GM10266 (cell line): ENCODE results near the gene ZCCHC18.
A peak's percentile ranks its signal among the peaks of the same experiment; 100 is the strongest.
"Not testable (repeated sequence)": the region's sequence is repeated elsewhere in the genome, so short reads cannot be mapped to it uniquely, and the experiment has no call there.

Source experiments
- DNase-seq: peaks from one replicate; pipeline ENCODE4 v3.0.0; 2012; ENCODE audit errors: extremely low spot score
- TF ChIP-seq, protein P1 (sequence below): IDR thresholded peaks from 2 replicates; pipeline ENCODE4 v1.5.1; 2012; ENCODE audit warnings: mild to moderate bottlenecking, low read depth; ENCODE audit not compliant: control insufficient read depth, insufficient read depth; ENCODE audit errors: missing control alignments

ZCCHC18 gene

DNA sequence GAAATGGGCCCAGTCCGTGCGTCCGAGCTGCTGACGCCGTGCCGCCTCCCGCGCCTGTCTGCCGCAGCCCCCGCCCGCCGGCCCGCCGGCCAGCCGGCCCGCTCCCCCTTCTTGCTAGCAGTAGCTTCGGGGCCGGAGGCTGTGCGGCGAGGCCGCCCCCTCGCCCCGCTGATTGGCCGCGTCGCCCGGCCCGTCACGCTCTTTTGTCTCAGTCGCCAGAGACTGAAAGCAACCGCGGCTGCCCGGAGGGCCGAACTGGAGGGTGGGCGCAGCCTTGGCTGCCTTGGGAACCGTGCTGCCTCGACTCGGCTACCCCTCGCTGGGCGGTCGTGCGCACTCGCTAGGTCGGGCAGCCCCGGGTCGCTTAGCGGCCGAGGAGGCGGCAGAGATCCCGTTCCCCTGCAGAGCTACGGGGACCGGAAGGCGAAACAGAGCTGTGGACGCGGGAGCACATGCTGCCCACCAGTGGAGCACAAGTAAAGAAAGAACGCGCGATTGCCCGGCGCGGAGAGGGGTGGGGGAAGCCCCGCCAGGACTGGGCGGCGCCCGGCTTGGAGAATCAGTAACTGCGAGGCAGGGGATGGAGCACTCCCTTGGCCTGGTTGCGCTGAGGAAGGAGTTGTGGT, at the start of gene ZCCHC18:
TSS of gene ZCCHC18 (plus strand) at position 198 of the 626 bp plus-strand sequence. CDS start 1,589 bp downstream, outside the sequence.
- DNase-seq, result peak; percentile 61
- TF ChIP-seq, protein P1, sequence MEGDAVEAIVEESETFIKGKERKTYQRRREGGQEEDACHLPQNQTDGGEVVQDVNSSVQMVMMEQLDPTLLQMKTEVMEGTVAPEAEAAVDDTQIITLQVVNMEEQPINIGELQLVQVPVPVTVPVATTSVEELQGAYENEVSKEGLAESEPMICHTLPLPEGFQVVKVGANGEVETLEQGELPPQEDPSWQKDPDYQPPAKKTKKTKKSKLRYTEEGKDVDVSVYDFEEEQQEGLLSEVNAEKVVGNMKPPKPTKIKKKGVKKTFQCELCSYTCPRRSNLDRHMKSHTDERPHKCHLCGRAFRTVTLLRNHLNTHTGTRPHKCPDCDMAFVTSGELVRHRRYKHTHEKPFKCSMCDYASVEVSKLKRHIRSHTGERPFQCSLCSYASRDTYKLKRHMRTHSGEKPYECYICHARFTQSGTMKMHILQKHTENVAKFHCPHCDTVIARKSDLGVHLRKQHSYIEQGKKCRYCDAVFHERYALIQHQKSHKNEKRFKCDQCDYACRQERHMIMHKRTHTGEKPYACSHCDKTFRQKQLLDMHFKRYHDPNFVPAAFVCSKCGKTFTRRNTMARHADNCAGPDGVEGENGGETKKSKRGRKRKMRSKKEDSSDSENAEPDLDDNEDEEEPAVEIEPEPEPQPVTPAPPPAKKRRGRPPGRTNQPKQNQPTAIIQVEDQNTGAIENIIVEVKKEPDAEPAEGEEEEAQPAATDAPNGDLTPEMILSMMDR, result no peak

DNA sequence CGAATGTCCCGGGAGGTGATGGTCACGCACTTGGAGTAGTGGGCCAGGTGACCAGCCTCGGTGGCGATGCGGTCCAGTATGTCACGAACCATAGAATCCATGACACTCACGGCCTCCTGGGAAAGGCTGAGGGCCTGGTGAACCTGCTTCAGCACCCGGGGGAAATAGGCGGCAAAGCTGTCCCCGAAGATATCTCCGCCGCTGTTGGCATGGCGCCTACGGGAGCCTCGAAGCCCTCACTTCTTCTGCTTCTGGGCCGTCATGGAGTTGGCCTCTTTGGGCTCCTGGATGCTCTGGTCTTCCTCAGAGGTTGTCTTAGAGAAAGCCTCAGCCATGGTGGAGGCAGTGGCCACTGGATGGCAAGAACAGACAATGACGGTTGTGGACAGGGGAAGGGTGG, 49.7 kb upstream of the ZCCHC18 start:
- DNase-seq, result not testable (repeated sequence)

DNA sequence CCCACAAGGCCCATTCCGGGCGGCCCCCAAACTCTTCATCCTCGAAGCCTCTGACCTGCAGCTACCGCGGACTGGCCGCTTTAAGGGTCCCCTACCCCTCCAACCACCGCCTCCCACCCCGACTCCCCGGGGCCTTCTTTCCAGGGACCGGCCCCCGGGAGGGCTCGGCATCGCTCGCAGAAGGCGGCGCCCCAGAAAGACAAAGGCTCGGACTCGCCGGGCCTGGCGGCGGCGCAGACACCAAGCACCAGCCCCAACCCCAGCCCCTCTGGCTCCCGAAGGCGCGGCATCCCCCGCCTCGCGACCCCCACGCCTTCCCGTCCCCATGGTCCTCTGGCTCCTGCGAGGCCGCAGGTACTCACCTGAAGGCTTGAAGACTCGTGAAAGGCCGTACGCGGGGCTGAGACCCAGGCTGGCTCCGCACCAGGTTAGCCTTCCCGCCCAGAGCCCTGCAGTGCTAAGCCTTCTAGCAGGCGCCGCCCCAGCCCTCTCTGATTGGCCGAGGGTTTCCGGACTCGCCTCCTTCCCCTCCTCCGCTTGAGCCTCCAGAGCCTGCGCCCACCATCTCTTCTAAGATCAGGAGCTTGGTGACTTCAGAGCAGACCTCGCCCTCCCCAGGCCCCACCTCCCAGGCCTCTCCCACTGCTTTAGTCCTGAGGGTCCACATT, 36.4 kb upstream of the ZCCHC18 start, which contains the start of gene TMSB15C:
TSS of gene TMSB15C (minus strand) at position 459 of the 668 bp plus-strand sequence.
- not testable (repeated sequence) for DNase-seq

DNA sequence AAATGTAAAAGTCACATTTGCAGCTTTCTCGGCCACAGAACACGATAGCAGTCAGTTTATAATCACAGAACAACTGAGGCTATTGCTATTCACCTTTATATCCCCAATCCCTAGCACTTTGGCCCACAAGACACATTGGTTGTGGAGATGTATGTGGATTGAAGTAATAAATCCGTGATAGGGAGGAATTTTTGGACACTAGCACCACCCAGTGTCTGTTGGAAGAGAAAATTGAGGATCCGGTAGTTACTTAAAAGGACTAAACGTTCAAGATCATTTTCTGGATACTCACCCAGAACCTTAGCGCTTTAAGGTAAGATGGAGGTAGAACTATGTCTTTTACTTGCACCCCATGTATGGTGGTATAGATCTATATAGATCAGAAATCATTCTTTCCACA, 34.5 kb upstream of the ZCCHC18 start:
- DNase-seq, result not testable (repeated sequence)

DNA sequence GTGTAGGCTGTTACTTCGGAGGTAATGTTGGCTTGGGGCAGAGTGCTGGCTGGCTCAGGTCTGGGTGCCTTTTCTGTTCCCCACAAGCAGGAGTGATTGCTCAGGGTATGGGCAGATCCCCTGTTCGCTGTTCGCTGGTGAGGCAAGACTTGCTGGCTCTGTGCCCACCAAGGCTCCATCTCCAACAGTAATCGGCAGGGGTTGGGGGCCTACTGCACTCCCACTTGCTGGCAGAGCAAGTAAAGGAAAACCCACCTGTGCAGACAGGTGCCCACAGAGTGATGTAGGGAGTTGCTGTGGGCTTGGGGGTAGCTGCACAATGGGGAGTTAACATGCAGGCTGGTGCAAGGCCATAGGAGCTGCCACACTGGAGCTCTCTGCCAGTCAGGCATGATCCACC, 28.3 kb upstream of the ZCCHC18 start:
- DNase-seq, result no peak
- TF ChIP-seq, protein P1, result no peak

DNA sequence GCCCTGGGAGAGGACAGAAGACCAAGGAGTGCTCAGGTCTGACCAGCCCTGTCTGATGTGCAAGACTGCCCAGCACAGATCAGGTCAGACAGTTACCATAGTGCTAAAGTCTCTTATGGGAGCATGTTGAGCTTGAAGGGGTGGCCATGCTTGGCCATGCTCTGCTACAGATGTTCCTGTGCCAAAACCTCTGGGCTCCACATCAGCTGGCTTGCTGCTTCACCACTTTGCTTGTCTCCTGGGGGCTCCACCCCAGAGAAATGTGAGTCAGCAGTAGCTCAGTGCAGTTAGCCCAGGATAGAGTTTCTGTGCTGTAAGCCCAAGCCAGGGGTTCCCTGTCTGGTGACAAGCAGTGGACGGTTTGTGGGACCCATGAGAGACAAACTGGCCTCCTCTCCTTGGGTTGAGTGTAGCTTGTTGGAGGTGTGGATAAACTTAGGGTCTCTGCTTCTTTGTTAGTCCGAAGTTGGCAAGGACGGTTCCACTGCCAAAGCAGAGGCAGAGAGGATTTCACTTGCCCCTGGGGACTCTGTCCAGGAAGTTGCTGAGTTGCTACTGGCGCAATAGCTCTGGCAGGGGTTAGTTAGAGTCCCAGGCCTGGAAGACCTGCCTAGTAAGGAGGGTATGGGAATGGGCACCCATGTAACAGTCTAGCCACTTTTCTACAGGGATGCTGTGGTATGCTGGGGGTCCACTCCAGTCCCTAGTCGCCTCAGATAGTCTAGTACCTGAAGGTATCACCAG, 27.6 kb upstream of the ZCCHC18 start:
- TF ChIP-seq, protein P1, result no peak
- no peak for DNase-seq

DNA sequence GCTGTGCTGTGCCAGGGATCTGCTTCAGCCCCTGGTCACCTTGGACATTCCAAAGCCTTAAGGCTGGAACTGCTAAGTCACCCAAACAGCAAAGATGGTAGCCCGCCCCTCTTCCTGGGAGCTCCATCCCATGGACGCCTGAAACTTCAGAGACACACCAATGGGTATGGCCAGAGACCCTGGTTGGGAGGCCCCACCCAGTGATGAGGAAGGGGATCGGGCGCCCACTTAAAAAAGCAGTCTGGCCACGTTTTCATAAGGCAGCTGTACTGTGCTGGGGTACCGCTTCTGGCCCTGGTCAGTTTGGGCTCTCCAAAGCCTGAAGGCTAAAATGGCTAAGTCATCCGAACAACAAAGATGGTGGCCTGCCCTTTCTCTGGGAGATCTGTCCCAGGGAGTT, 26.8 kb upstream of the ZCCHC18 start:
- DNase-seq, result no peak
- TF ChIP-seq, protein P1, result no peak

DNA sequence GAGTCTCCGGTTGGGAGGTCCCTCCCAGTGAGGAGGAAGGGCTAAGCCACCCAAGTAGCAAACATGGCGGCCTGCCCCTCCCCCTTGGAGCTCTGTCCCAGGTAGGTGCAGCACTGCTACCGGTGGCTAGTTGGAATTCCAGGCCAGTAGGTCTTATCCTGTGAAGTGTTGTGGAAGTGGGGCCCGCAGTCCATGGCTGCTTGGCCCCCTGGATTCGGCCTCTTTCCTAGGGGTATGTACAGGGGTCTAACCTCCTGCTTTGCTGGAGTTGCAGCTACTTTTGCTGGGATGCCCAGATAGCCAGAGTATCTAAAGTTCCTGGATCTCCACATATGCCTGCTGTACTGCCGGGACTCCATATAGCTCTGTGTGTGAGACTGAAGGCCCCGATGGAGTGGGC, 26.4 kb upstream of the ZCCHC18 start:
- DNase-seq, result no peak
- TF ChIP-seq, protein P1, result no peak
